Endothelial cell of umbilical vein (primary cell): ENCODE results near the gene PPP6R1. TPM values are rescaled to one million over a fixed set of nuclear protein-coding genes. Genes with fewer than 3 reads are reported as not detected.
"Not testable (repeated sequence)": the region's sequence is repeated elsewhere in the genome, so short reads cannot be mapped to it uniquely, and the experiment has no call there.

ENCODE experiments used
- BruUV-seq: library from RNA; stranded (reverse); fragments of 400-500 nt; replicated peaks from 2 replicates; lab custom pipeline; 2021; lab: Mats Ljungman, UMichigan
- CTCF ChIA-PET: fragments of 300-600, 350-600 bp; sonication (Branson Sonifier 250); formaldehyde crosslinking; loops from one replicate; lab custom pipeline; 2021; ENCODE audit warnings: antibody characterized with exemption, inconsistent platforms; lab: Charles Lee
- POLR2A ChIA-PET: fragments of 300-600, 350-600 bp; sonication (Branson Sonifier 250); formaldehyde crosslinking; loops from one replicate; lab custom pipeline; 2021; ENCODE audit warnings: antibody characterized with exemption, inconsistent platforms; lab: Charles Lee
- DNase-seq: peaks from one replicate; pipeline ENCODE4 v3.0.0-alpha.2; 2011; ENCODE audit warnings: low read depth, low spot score
- FAIRE-seq: peaks from 2 replicates; lab custom pipeline; 2011; peaks lifted over from hg19 to GRCh38; lab: Jason Lieb, UNC
- H2AFZ ChIP-seq: 2 replicates; pipeline ENCODE4 v1.6.0; 2012; ENCODE audit warnings: low read depth, low read length, control low read depth, inconsistent platforms
- H3K27ac ChIP-seq: 2 replicates; pipeline ENCODE4 v1.5.1; 2011; ENCODE audit warnings: low read depth, mild to moderate bottlenecking, control low read depth, low read length, moderate library complexity; ENCODE audit not compliant: insufficient read depth
- H3K27me3 ChIP-seq, 2 experiments: 2 replicates each; pipeline versions ENCODE4 v1.6.0 to v1.6.1; 2011; ENCODE audit warnings: low read length in 2 of 2, mixed read lengths in 1 of 2; ENCODE audit not compliant: control insufficient read depth in 2 of 2, insufficient read depth in 2 of 2
- H3K36me3 ChIP-seq, 2 experiments: 2 replicates in 1 of 2; 3 replicates in 1 of 2; pipeline ENCODE4 v1.5.1; 2011; ENCODE audit warnings: low read length in 2 of 2, mild to moderate bottlenecking in 1 of 2, moderate library complexity in 1 of 2; ENCODE audit not compliant: control insufficient read depth in 2 of 2, insufficient read depth in 2 of 2; ENCODE audit errors: extremely low read depth in 1 of 2
- H3K4me1 ChIP-seq: 3 replicates; pipeline ENCODE4 v1.5.1; 2011; ENCODE audit warnings: mild to moderate bottlenecking, low read length; ENCODE audit not compliant: control insufficient read depth, insufficient read depth; ENCODE audit errors: extremely low read depth
- H3K4me2 ChIP-seq: 2 replicates; pipeline ENCODE4 v1.6.1; 2011; ENCODE audit warnings: low read length, control low read depth, mixed read lengths; ENCODE audit not compliant: insufficient read depth
- H3K4me3 ChIP-seq, 3 experiments: fragments of 200-600 bp in 1 of 3; sonication (generic), shearing (Covaris generic) in 1 of 3; replicated peaks in 1 of 3; 2 replicates each; pipeline ENCODE4 v1.5.1; 2011 to 2016; ENCODE audit warnings: control low read depth in 3 of 3, low read length in 3 of 3, mild to moderate bottlenecking in 2 of 3, inconsistent platforms in 1 of 3, low read depth in 1 of 3, moderate library complexity in 1 of 3; ENCODE audit not compliant: insufficient read depth in 1 of 3
- H3K79me2 ChIP-seq: 2 replicates; pipeline ENCODE4 v1.6.0; 2012; ENCODE audit warnings: low read length, inconsistent platforms; ENCODE audit not compliant: control insufficient read depth, insufficient read depth
- H3K9ac ChIP-seq: replicated peaks from 2 replicates; pipeline ENCODE3; 2011; ENCODE audit warnings: low read length, control low read depth; ENCODE audit not compliant: insufficient read depth; ENCODE audit errors: extremely low read depth
- H3K9me1 ChIP-seq: replicated peaks from 3 replicates; pipeline ENCODE4 v1.6.0; 2011; ENCODE audit warnings: mild to moderate bottlenecking, low read length; ENCODE audit not compliant: control insufficient read depth, insufficient read depth; ENCODE audit errors: extremely low read depth
- H3K9me3 ChIP-seq: replicated peaks from 2 replicates; pipeline ENCODE4 v1.5.1; 2012; ENCODE audit warnings: low read length, inconsistent platforms; ENCODE audit not compliant: control insufficient read depth, insufficient read depth
- H4K20me1 ChIP-seq: replicated peaks from 2 replicates; pipeline ENCODE3; 2011; ENCODE audit warnings: mild to moderate bottlenecking, low read length; ENCODE audit not compliant: control insufficient read depth, insufficient read depth; ENCODE audit errors: extremely low read depth
- CTCF ChIP-seq, 2 donors: IDR thresholded peaks; 1 replicate in 1 of 2; 2 replicates in 1 of 2; pipeline ENCODE4 v1.5.1; 2011; ENCODE audit warnings: low read length in 2 of 2, mild to moderate bottlenecking in 2 of 2, moderate library complexity in 2 of 2, control low read depth in 1 of 2, inconsistent platforms in 1 of 2, low read depth in 1 of 2; ENCODE audit not compliant: insufficient read depth in 1 of 2; ENCODE audit errors: extremely low read depth in 1 of 2
- EZH2 ChIP-seq: IDR thresholded peaks from 2 replicates; pipeline ENCODE4 v1.6.1; 2012; ENCODE audit warnings: borderline replicate concordance, low read depth, mild to moderate bottlenecking, moderate library complexity, low read length, inconsistent platforms; ENCODE audit not compliant: severe bottlenecking
- FOS ChIP-seq: IDR thresholded peaks from 2 replicates; pipeline ENCODE4 v1.6.1; 2011; ENCODE audit warnings: mild to moderate bottlenecking, low read length, moderate library complexity, borderline replicate concordance; ENCODE audit not compliant: insufficient read depth
- GATA2 ChIP-seq: IDR thresholded peaks from 2 replicates; pipeline ENCODE4 v1.7.0; 2011; ENCODE audit warnings: low read depth, mild to moderate bottlenecking, moderate library complexity, mixed read lengths, low read length; ENCODE audit not compliant: insufficient read length, insufficient read depth
- JUN ChIP-seq: IDR thresholded peaks from 2 replicates; pipeline ENCODE4 v1.6.1; 2011; ENCODE audit warnings: borderline replicate concordance, low read depth; ENCODE audit not compliant: insufficient read length, insufficient read depth
- MAX ChIP-seq: IDR thresholded peaks from 2 replicates; pipeline ENCODE4 v1.6.1; 2011; ENCODE audit not compliant: insufficient read depth, insufficient read length
- POLR2A ChIP-seq: IDR thresholded peaks from 2 replicates; pipeline ENCODE4 v1.6.1; 2012; ENCODE audit warnings: low read depth, mild to moderate bottlenecking, control low read depth, low read length
- dilution Hi-C: fragments of 300-500 bp; cut with MboI; formaldehyde crosslinking; loops from one replicate; pipeline ENCODE4 v1.15.0; 2019; ENCODE audit warnings: low sequenced_read_pairs; ENCODE audit not compliant: extremely low pct_ligation_motif_present
- intact Hi-C: fragments of 100-400 bp; cut with micrococcal nuclease; formaldehyde crosslinking; loops from one replicate; pipeline ENCODE4 v1.10.0; 2022
- polyA plus RNA-seq, 4 experiments: library from polyadenylated mRNA; depleted of rRNA in 3 of 4; stranded (reverse) in 3 of 4; unstranded in 1 of 4; fragments of >200 nt; gene quantifications; 2 replicates each; pipeline versions ENCODE4 v1.2.1 to v1.2.3, GENCODE V29; 2011 to 2012; ENCODE audit warnings: missing spikeins in 1 of 4
- total RNA-seq: library from RNA; stranded (reverse); gene quantifications from 2 replicates; pipeline ENCODE4 v1.2.3, GENCODE V29; 2021

PPP6R1 gene
- total and polyA plus RNA-seq, 2 donors (not counting 3 experiments of a cell fraction or from before 2014, with no cell fraction given) = 35.7 to 71.8 TPM

GRCh38 chr19:55206664-55207500 lies 51.9 kb downstream of the PPP6R1 start:
- no peaks in the 10 kb centered on the region for H3K9me1 ChIP-seq
- no peaks in the 10 kb centered on the region for H3K36me3 ChIP-seq
- no peak overlapping the region for H3K4me3 ChIP-seq
- H3K9me3 ChIP-seq = no peaks in the 10 kb centered on the region
- TF ChIP-seq CTCF (IDR thresholded peaks at IDR 0.05; ENCODE audit: extremely low read depth in 1 of 2, insufficient read depth in 1 of 2, low read depth in 1 of 2, low read length in 2 of 2) (no peak), MAX (no peak), JUN (peak; percentile 27), EZH2 (no peak), FOS (peak; percentile 79), POLR2A (no peak), GATA2 (peak; percentile 71)
- no peaks in the 10 kb centered on the region for H4K20me1 ChIP-seq
- H2AFZ ChIP-seq = peak overlapping the region; percentile 8
- POLR2A ChIA-PET = interaction anchor here (0.8 kb wide), 1 partner anchor 8 kb away, joined by 3 read pairs; no protein-coding TSS in a partner anchor
- DNase-seq (peak; percentile 76), FAIRE-seq (peak; percentile 77)
- no TSS peak for BruUV-seq
- H3K79me2 ChIP-seq = no peaks in the 10 kb centered on the region
- peak overlapping the region; percentile 20 for H3K4me2 ChIP-seq
- H3K9ac ChIP-seq = no peak overlapping the region
- intact Hi-C loops (loop anchor here (2.0 kb wide), 1 partner anchor 52 kb away; the partner anchor contains the start of gene PPP6R1), dilution Hi-C loops (no loop called here)
- H3K27me3 ChIP-seq = no peaks in the 10 kb centered on the region
- peaks cover 24% of the 10 kb centered on the region for H3K4me1 ChIP-seq
- CTCF ChIA-PET = interaction anchor here (0.9 to 1.0 kb wide), 2 partner anchors 10 to 41 kb away, joined by 4 read pairs; partner anchors contain the start of gene DNAAF3
- no peak overlapping the region for H3K27ac ChIP-seq

- intact Hi-C loops, H3K36me3 ChIP-seq, POLR2A ChIA-PET, dilution Hi-C loops, H3K4me1 ChIP-seq, DNase-seq, H3K9me3 ChIP-seq, H4K20me1 ChIP-seq, FAIRE-seq, H3K4me2 ChIP-seq, H3K4me3 ChIP-seq, H3K27me3 ChIP-seq, H3K9ac ChIP-seq, H3K9me1 ChIP-seq, H2AFZ ChIP-seq, BruUV-seq, H3K79me2 ChIP-seq, H3K27ac ChIP-seq: not testable (repeated sequence)
- CTCF ChIA-PET = interaction anchor here (1.1 kb wide), 2 partner anchors 22 to 182 kb away, joined by 3 read pairs; partner anchors contain the start of genes SYT5 and TMEM238
Measured at GRCh38 chr19:55202199-55202598, 56.6 kb downstream of the PPP6R1 start.
